ENCODE data around the gene GALNT1.
"Not testable (repeated sequence)": the region's sequence is repeated elsewhere in the genome, so short reads cannot be mapped to it uniquely, and the experiment has no call there.

Gene GALNT1

DNA sequence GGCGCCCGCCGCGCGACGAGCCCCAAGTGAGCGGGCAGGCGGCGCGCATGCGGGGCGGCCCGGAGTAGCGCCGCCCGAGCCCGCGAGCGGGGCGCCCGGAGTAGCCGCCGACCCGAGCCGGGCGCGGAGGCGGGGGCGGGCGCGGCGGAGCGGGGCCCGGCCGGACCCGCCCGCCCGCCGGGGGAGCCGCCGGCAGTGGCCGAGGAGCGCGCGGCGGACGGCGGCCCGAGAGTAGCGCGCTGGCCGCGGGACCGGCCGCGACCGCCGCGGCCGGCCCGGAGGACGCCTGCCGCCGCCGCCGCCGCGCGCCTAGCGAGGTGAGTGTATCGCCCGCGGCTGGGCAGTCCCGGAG lies at the start of gene GALNT1:
TSS of gene GALNT1 (plus strand) at position 195 of the 352 bp plus-strand sequence. CDS start 72,923 bp downstream, outside the sequence.
- no peak for DNase-seq

DNA sequence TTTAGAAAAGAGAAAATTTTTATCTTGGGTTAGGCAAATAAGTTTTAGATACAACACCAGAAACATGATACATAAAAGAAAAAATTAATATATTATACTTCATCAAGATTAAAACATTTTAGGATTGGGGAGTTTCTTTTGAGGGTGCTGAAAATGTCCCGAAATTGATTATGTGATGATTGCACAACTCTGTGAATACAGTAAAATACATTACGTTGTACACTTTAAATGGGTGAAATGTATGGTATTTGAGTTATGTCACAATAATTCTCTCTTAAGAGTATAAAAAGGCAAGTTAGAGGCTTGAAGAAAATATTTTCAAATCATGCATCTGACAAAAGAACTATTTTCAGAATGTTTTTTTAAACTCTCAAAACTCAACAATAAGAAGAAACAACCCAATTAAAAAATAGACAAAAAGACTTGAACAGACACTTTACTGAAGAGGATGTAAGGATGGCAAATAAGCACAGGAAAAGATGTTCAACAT lies 47.6 kb upstream of the GALNT1 start:
- no peak for DNase-seq

DNA sequence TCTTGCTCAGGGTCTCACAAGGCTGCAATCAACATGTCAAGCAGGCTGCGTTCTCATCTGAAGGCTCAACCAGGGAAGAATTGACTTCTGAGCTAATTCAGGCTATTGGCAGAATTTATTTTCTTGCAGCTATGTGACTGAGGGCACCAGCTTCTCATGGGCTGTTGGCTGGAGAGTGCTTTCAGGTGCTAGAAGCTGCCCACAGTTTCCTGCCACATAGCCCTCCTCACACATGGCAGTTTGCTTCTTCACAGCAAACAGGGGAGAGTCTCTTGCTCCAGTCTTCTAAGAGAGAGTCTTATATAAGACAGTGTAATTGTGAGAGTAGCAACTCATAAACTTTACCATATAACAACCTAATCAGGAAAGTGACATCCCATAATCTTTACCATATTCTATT lies 46.2 kb upstream of the GALNT1 start:
- no peak for DNase-seq

DNA sequence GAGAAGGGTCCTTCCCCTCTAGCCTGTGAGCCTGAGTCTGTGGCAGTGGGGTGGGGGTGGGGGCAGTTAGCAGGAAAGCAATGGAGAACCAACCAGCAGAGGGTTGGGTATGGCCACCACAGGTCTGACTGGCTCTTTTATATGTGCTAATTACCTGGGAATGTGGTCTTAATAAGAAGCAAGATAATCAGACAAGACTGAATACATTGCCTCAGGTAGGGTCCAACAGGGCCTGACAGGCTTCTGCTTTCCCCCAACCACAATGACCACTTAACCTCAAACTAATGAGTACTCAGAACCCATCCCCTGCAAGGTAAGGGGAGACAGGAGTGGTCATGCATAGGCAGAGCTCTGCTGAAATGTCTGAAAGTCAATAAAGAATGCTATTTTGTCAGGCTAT lies 39.2 kb upstream of the GALNT1 start:
- DNase-seq = no peak

DNA sequence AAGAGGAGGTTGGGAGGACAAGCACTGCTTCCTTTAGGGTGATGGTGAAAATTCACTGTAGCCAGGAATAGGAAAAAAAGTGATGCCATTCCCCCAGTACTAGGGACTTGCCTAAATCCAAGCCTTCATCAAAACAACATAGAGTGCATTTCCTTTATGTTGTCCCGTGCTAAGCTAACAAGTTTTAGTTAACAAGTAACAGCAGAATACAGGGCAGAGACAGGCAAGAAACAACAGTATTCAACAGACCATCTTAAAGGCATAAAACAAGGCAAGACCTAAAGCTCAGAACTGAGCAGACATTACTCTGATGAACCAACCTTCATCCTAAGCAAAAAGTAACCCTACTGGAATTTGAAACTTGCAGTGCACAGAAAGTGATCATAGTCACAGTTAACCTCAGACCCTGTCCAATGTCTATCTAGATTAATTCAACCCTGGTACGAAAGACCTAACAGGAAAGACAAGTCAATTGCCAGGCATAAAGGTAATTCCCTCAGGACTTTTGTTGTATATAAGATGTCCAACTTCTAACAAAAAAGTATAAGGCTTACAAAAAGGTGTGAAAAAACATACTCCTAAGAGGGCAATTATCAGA lies 34.4 kb upstream of the GALNT1 start:
- no peak for DNase-seq

DNA sequence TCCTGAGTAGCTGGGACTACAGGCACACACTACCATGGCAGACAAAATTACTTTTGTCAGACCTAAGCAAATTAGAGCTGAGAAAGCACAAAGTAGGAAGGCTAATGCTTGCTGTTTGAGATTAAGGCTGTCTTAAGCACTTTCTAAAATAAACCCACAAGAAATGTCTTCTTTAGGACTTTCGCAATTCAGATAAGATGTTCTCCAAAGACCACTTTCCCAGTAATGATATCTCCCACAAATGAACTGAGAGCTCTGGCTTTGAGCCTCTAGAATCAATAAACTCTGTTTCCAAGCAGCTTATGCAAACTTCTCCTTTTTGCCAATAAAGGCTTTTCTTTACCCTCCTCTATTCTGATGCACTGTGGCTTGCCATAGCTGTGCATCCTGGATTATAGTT lies 32.0 kb upstream of the GALNT1 start:
- DNase-seq = no peak

DNA sequence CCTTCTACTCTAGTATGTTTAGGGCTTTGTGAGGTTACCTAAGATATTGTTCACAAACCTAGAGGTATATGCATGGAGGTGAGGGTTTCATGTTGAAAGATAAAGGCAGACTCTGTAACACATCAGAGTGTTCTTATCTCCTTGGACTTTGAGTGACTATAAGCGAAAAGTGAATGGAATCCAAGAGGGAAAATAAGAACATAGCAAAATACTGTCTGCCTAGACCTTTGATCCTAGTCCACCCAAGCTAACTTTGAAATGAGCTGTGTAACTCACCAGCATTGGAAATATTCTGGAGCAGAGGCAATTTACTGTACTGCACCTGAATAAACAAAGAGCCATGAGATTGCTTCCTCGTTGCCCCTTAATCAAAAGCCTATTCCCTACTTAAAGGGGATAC lies 28.2 kb upstream of the GALNT1 start:
- no peak for DNase-seq

DNA sequence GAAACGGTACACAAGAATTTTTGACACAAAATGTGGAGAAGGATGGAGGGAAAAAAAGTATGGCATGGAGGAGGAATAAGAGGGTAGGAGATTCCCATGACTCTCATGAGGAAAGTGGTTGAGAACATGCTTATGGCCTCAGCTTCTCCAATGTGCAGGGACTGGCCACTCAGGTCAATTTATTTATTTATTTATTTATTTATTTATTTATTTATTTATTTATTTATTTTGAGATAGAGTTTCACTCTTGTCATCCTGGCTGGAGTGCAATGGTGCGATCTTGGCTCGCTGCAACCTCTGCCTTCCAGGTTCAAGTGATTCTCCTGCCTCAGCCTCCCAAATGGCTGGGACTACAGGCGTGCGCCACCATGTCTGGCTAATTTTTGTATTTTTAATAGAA lies 26.0 kb upstream of the GALNT1 start:
- DNase-seq = not testable (repeated sequence)

DNA sequence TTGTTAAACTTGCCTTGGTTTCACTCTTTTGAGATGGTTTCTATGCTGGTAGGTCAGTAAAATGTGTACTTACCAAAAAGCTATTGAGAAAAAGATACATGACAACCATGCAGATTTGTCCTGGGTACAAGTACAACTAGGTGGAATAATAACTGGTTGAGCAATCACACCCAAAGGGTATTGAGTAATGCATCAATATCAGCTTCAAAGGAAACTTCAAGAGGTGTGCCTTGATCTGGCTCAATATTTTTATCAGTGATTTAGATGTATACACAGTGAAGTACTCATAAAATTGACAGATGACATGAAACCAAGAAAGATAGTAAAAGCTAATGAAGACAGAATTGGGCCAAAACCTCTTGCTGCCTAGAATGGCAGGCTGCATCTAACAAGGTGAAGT lies 21.7 kb upstream of the GALNT1 start:
- no peak for DNase-seq

DNA sequence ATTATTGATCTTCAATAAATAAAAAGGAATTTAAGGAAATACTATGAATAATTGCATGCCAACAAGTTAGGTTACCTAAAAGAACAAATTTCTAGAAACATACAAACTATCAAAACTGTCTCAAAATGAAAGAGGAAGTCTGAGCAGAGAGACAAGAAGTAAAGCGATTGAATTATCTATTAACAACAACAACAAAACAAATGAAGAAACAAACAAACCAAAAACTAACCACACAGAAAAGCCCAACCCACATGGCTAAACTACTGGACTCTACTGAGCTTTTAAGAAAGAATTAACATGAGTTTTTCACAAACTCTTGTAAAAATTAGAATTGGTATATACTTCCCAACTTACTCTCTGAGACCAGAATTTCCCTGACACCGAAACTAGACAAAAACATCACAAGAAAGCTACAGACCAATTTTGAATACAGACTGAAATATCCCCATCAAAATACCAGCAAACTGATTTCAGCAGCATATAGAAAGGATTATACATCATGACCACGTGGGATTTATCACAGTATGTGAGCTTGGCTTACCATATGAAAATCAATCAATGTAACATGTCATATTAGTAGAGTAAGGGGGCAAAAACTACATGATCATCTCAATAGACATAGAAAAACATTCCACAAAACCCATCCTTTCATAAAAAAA lies 16.6 kb upstream of the GALNT1 start:
- no peak for DNase-seq

DNA sequence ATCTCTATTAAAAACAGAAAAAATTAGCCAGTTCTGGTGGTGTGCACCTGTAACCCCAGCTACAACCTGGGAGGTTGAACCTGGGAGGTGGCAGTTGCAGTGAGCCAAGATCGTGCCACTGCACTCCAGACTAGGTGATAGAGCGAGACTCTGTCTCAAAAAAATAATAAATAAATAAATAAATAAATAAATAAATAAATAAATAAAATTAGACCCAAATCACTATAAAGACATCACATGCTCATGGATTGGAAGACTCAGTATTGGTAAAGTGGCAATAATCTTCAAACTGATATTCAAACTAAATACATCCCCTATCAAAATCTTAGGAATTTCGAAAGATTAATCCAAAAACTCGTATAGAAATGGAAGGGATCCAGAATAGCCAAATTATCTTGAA lies 15.5 kb upstream of the GALNT1 start:
- DNase-seq = no peak

DNA sequence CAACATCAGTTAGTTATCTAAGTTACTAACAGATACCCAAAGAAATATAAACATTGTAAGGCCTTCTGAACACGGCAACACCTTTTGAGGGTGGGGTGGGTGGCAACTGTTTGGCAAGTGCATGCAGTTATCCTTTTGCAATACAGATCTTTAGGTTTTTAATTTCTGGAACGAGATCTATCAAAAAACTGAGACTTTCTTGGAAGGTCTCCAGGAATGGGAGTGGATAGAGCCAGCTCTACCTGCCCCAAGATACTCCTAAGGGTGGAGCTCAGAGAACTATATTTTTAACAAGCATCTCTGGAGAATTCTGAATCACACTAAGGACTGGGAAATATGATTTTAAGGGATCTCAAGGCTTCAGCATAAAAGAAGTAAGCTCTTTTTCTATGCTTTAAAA lies 11.4 kb upstream of the GALNT1 start:
- no peak for DNase-seq

DNA sequence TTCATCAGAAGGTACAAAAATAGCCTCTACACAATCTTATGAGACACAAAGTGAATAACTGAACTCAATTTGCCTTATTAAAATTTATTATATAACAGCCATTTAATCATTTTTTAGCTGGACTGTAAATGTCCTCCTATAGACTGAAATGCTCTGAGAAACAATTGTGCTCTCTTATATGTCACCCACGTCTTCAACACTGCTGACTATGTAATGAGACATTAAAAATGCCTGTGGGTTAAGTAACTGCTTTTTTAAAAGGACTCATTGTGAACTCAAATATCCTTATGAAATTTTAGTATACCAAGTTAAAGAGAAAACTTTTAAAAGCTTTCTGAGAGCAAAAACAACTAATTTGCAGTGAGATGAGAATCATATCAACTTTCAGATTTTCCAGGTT lies 10.4 kb upstream of the GALNT1 start:
- no peak for DNase-seq

DNA sequence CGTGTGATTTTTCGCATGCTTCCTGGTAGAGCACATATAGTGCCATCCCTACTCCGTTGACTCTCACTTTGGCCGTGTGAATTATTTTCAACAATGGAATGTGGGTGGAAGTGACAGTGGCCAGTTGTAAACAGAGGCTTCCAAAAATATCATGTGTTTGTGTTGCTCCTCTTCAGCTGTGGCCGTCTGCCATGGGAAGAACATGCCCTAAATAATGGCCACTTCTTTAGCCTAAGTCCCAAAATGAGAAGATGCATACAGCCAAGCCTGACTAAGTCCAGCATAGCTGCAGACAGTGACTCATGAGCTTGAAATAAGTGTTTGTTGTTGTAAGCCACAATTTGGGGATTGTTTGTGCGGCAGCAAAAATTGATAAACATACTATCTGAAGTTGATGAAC lies 8.9 kb upstream of the GALNT1 start:
- no peak for DNase-seq

DNA sequence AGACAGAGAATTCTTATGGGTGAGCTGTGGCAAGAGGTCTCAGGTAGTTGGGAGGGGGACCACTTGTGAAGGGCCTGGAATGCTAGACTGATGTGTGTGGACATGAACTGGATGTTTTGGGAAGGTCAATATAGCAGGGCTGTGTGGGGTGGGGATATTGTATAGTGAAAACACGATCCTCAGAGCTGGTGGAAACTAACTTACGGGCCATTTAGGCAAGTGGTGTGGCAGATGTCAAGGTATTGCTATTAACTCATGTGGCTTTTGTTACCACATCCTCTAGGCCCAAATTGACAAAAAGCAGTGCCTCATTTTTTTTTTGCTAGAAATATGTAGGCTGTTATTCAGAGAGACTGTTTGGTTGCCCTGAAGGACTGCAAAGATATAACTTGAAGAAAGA lies 8.0 kb upstream of the GALNT1 start:
- no peak for DNase-seq

DNA sequence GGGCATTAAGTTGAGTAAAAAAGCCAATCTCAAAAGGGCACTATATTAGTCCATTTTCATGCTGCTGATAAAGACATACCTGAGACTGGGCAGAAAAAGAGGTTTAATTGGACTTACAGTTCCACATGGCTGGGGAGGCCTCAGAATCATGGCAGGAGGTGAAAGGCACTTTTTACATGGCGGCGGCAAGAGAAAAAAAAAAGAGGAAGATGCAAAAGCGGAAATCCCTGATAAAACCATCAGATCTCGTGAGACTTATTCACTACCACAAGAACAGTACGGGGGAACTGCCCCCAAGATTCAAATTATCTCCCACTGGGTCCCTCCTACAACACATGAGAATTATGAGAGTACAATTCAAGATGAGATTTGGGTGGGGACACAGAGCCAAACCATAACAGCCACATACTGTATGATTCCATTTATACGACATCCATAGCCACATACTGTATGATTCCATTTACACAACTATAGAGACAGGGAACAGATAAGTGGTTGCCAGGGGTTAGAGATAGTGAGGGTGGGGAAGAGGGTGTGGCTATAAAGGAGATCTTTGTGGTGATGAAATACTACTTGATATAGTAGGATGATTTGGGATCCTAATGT lies 5.2 kb upstream of the GALNT1 start:
- not testable (repeated sequence) for DNase-seq

DNA sequence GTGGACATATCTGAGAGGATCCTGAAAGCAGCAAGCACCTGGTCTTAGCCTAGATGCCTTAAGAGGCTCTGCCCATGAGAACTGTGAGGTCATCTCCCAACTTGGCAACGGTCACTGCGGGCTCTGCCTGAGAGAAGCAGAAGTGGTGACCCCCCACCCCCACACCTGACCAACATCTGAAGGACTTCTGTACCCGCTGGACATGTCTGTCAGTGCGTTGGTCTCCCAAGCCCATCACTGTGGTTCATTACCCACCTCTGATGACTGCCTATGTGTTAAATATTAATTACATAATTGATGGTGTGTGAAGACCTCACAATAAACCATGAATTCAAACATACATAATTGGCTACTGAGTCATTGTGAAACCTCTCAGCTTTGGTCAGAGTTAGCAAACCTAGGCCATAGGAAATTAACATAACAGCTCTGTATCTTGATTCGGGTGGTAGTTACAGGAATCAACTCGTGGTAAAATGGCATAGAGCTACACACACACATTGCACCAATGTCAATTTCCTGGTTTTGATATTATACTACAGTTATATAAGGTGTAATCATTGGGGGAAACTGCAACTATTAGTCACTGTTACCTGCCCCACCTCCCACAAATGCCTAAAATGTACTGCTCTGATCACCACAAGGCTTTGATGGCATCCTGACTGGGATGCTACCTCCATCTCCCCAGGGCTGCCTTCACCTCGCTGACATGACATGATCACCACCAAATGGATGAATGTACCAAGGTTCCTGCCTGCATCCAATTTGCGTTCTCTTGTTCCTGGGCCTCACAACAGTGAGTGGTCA lies 4.3 kb upstream of the GALNT1 start:
- no peak for DNase-seq

DNA sequence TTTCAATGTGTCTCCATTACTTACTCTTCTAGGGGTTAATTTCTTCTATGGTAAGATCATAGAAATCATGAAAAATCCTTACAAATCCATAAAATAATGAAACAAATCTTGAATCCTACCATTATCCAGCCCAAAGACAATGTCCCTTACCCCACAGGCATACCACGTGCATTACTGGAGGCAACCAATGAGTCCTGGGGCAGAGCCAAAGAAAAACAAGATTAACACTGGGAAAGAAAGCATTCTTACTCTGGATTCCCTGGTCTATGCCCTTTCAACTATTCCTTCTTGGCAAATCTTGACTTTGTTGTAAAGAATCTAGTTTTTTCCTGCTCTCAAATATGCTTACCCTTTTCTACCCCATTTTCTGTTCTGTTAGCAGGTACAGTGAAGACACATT lies 3.1 kb upstream of the GALNT1 start:
- no peak for DNase-seq

DNA sequence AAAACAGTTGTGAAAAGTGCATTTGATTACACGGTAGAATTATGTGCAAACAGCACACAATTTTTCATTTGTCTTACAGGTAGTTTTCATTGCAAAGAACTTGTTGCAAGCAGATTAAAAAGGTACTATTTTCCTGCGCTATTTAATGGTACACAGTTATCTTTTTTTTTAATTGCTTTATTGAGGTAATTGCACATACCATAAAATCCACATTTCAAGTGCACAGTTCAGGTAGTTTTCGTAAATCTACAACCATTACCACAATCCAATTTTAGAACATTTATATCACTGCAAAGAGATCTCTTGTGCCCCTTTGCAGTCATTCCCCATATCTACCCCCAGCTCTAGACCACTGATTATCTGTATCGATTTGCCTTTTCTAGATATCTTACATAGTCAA lies 2.6 kb upstream of the GALNT1 start:
- DNase-seq = no peak

DNA sequence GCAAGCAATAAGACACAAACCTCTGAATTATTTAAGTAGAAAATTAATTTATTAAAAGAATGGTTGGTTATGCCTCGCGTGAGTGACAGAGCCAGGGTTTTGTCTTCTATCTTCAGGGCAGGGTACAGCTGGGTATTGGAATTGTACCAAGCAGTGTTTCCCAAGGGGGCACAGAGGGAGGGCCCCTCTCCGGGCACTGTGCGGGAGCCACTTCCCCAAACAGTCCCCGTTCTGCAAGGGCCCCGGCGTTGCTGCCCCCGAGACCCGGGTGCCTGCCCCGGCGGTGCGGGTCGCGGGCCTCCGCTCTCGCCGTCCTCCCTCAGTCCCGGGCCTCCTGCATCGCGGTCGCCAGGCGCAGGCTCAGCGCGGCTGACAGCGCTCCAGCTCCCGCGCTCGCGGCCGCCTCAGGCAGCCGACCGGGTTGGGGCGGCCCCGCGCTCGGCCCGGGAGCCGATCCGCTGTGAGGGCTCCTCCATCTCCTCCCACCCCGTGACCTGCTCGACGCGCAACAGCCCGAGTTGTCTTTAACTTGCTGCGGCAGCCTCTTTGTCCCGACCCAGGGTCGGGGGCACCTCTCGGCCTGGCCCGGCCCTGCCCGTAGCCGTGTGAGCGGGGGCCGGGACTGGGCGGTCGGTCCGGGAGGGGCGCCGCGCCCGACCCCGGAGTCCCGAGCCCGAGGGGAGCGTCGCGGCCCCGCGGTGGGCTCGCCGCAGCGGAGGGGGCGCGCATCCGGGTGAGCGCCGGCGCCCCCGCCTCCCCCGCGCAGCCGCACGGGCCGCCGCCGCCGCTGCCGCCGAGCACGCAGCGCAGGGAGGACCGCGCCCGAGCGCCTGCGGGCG lies 620 bp upstream of the GALNT1 start:
- DNase-seq = no peak

DNA sequence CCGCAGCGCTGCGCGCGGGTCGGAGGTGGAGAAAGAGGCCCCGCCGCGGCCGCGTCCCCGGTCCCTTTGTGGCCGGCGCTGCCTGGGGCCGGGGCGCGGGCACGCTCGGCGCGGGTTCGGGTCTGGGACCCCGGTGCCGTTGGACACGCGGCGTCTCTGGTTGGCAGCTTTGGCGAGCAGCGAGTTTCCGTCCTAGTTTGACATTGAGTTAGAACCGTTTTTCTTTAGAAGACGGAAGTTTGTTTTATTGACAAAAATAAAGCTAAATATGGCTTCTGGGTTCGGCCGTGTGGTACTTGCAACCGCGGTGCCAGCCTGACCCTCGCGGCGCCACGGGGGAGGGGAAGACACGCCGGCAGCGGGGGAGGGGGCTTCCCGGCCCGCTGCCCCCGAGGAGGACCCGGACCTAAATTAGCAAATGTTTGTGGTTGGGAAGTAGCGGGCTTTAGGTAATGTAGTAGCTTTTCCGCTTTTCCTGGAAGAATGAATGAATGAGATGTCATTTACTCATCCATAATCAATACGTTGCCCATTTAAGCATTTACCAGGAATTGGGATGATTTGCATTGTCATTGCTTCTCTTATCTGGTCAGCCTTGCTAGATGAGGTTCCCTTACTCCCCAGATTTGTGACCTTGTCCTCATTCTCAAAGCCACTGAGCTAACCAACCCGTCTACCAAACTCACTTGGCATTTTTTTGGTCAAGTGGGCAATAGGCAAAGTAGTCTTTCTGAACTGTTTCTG lies 530 bp downstream of the GALNT1 start:
- DNase-seq = no peak

DNA sequence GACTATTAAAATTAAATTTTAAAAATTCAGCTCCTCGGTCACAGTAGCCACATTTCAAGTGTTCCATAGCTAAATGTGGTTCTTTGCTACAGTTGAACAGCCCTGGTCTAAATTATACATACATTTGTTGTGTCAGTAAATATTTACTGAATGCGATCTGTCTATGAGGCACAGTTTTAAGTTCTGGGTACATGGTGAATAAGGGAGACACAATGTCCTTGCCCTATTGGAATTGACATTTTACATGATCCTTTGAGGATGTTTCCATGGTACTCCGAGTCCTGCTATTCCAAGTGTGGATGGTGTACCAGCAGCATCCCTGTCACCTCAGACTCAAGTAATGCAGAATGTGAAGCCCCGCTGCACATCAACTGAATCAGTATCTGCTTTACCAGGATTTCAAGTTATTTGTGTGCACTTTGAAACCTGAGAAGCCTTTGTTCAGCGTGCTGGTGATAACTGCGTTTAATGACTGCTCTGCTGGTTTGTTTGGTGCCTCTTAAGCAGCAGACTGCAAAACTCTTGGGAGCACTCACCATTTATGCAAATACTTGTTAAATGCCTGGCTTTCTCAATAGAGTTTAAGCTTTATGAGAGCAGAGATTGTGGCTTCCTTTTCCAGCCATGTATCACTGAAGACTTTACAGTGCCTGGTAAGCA lies 1.5 kb downstream of the GALNT1 start:
- no peak for DNase-seq
